ENCODE results near the gene P2RX5. TPM values are rescaled to one million over a fixed set of nuclear protein-coding genes. Genes with fewer than 3 reads are reported as not detected.

Gene P2RX5
- total and polyA plus RNA-seq, 10 donors, result 62.5 to 313 (median 152) TPM

GRCh38 chr17:3626831-3627768 is 68.9 kb downstream of the P2RX5 start:
- no peaks in the 10 kb centered on the region for H3K27me3 ChIP-seq (replicated peaks in 1 of 7)
- intact Hi-C loops (cut with DNase I; ENCODE audit: low total_unique reads), result no loop called here
- WGBS, 5 donors, result 77 to 91% (median 90%) methylated on average over 16 of the region's 16 CpGs
- TF ChIP-seq POLR2A (IDR thresholded peaks at IDR 0.05), result no peak
- TF ChIP-seq CTCF (IDR thresholded peaks at IDR 0.05 in 8 of 11, conservative IDR thresholded peaks at IDR 0.05 in 3 of 11), result no peak
- no peak for TF ChIP-seq POLR2AphosphoS5 (IDR thresholded peaks at IDR 0.05)
- no peak overlapping the region for H3K27ac ChIP-seq
- DNase-seq, result no peak
- peaks cover 5 to 95% (median 62%) of the 10 kb centered on the region in 6 donors for H3K36me3 ChIP-seq
- H3K9me3 ChIP-seq, result no peaks in the 10 kb centered on the region
- peaks cover 0 to 4% (median 0%) of the 10 kb centered on the region in 6 donors for H3K4me1 ChIP-seq
- no peak overlapping the region for H3K4me3 ChIP-seq

Other genes with a start within 250 kb of the P2RX5 start
- gene SPATA22, start 224.3 kb downstream of the P2RX5 start, total RNA-seq, result under 1 TPM in 1 of 7 donors, not detected in 6; 0.54 TPM
- under 1 TPM; 0.22 to 0.80 (median 0.24) TPM for gene SPATA22, start 224.3 kb downstream of the P2RX5 start, polyA plus RNA-seq
- 10 to 100 TPM in 1 of 7 donors, 1 to 10 TPM in 6; 1.4 to 10.8 (median 7.0) TPM for gene ASPA, start 220.2 kb downstream of the P2RX5 start, total RNA-seq
- 1 to 10 TPM in 1 of 3 donors, under 1 TPM in 2; 0.86 to 1.6 (median 0.93) TPM for gene ASPA, start 220.2 kb downstream of the P2RX5 start, polyA plus RNA-seq
- gene TRPV3, start 138.3 kb downstream of the P2RX5 start, total RNA-seq, result 1 to 10 TPM in 5 of 7 donors, under 1 TPM in 2; 0.32 to 2.0 (median 1.2) TPM
- under 1 TPM; 0.13 to 0.45 (median 0.20) TPM for gene TRPV3, start 138.3 kb downstream of the P2RX5 start, polyA plus RNA-seq
- 1 to 10 TPM; 2.1 to 6.8 (median 4.2) TPM for gene TRPV1, start 86.7 kb downstream of the P2RX5 start, total RNA-seq
- 1 to 10 TPM; 2.2 to 3.0 (median 2.5) TPM for gene TRPV1, start 86.7 kb downstream of the P2RX5 start, polyA plus RNA-seq
- 10 to 100 TPM in 6 of 7 donors, 1 to 10 TPM in 1; 8.6 to 13.6 (median 10.4) TPM for gene SHPK, start 59.9 kb downstream of the P2RX5 start, total RNA-seq
- gene SHPK, start 59.9 kb downstream of the P2RX5 start, polyA plus RNA-seq, result 1 to 10 TPM; 2.3 to 4.3 (median 2.6) TPM
- 10 to 100 TPM; 11.8 to 42.5 (median 16.5) TPM for gene CTNS, start 59.4 kb downstream of the P2RX5 start, total RNA-seq
- gene CTNS, start 59.4 kb downstream of the P2RX5 start, polyA plus RNA-seq, result 1 to 10 TPM; 5.7 to 8.9 (median 5.7) TPM
- gene TAX1BP3, start 27.6 kb downstream of the P2RX5 start, total RNA-seq, result 10 to 100 TPM; 32.9 to 57.1 (median 53.5) TPM
- 10 to 100 TPM; 35.2 to 65.7 (median 47.9) TPM for gene TAX1BP3, start 27.6 kb downstream of the P2RX5 start, polyA plus RNA-seq
- 10 to 100 TPM in 5 of 7 donors, 1 to 10 TPM in 2; 6.0 to 28.8 (median 20.0) TPM for gene EMC6, start 27.3 kb downstream of the P2RX5 start, total RNA-seq
- 10 to 100 TPM; 49.1 to 85.3 (median 67.9) TPM for gene EMC6, start 27.3 kb downstream of the P2RX5 start, polyA plus RNA-seq
- gene HASPIN, start 27.7 kb upstream of the P2RX5 start, total RNA-seq, result 1 to 10 TPM; 1.5 to 4.7 (median 2.6) TPM
- gene HASPIN, start 27.7 kb upstream of the P2RX5 start, polyA plus RNA-seq, result 1 to 10 TPM in 2 of 3 donors, under 1 TPM in 1; 0.74 to 2.5 (median 1.8) TPM
- 10 to 100 TPM; 20.3 to 31.4 (median 26.3) TPM for gene ITGAE, start 105.0 kb upstream of the P2RX5 start, total RNA-seq
- 10 to 100 TPM; 75.2 to 91.1 (median 78.3) TPM for gene ITGAE, start 105.0 kb upstream of the P2RX5 start, polyA plus RNA-seq
- gene NCBP3, start 150.1 kb upstream of the P2RX5 start, total RNA-seq, result 10 to 100 TPM; 24.9 to 43.9 (median 39.8) TPM
- 10 to 100 TPM; 13.0 to 22.8 (median 20.6) TPM for gene NCBP3, start 150.1 kb upstream of the P2RX5 start, polyA plus RNA-seq
- gene CAMKK1, start 196.9 kb upstream of the P2RX5 start, total RNA-seq, result 10 to 100 TPM in 2 of 7 donors, 1 to 10 TPM in 5; 7.7 to 13.0 (median 8.8) TPM
- 10 to 100 TPM in 1 of 3 donors, 1 to 10 TPM in 2; 5.2 to 10.0 (median 10.0) TPM for gene CAMKK1, start 196.9 kb upstream of the P2RX5 start, polyA plus RNA-seq
- 10 to 100 TPM; 16.8 to 46.3 (median 23.1) TPM for gene P2RX1, start 220.3 kb upstream of the P2RX5 start, total RNA-seq
- gene P2RX1, start 220.3 kb upstream of the P2RX5 start, polyA plus RNA-seq, result 10 to 100 TPM in 2 of 3 donors, 1 to 10 TPM in 1; 9.2 to 22.0 (median 10.3) TPM

Data from spleen (tissue), 11 donors.